K562 (cell line): Measurements from ENCODE around the gene PUM2.

ENCODE experiments used
- BCLAF1 ChIP-seq, 2 experiments: fragments of 450-650 bp in 1 of 2; IDR thresholded peaks; 2 replicates each; pipeline ENCODE4 v1.6.1; 2011 to 2017; ENCODE audit warnings: low read depth in 2 of 2, antibody characterized with exemption in 1 of 2, borderline replicate concordance in 1 of 2, low read length in 1 of 2, mild to moderate bottlenecking in 1 of 2, mixed read lengths in 1 of 2; ENCODE audit not compliant: control insufficient read depth in 1 of 2
- CBX2 ChIP-seq: fragments of 200-600 bp; sonication (generic); IDR thresholded peaks from one replicate; pipeline ENCODE4 v1.6.1; 2012; ENCODE audit warnings: mild to moderate bottlenecking, low read length, inconsistent platforms; ENCODE audit not compliant: insufficient read depth, poor library complexity, severe bottlenecking
- EP300 ChIP-seq: IDR thresholded peaks from 2 replicates; pipeline ENCODE4 v1.6.1; 2012; ENCODE audit warnings: low read length, improper control_type of control experiment
- HCFC1 ChIP-seq: IDR thresholded peaks from 2 replicates; pipeline ENCODE4 v1.6.1; 2012; ENCODE audit warnings: low read depth, low read length, improper control_type of control experiment
- HDGF ChIP-seq: fragments of 450-650 bp; IDR thresholded peaks from 2 replicates; pipeline ENCODE4 v1.6.1; 2016
- KHSRP ChIP-seq: fragments of 450-650 bp; IDR thresholded peaks from 2 replicates; pipeline ENCODE4 v1.6.1; 2017
- PCBP1 ChIP-seq: fragments of 200-400 bp; formaldehyde crosslinking; IDR thresholded peaks from 2 replicates; pipeline ENCODE4 v1.6.1; 2018; ENCODE audit warnings: mild to moderate bottlenecking, low read depth, low read length; ENCODE audit not compliant: poor library complexity, severe bottlenecking
- POLR2AphosphoS5 ChIP-seq: IDR thresholded peaks from 2 replicates; pipeline ENCODE4 v1.6.1; 2011; ENCODE audit warnings: mild to moderate bottlenecking, low read depth, low read length, moderate library complexity; ENCODE audit not compliant: control insufficient read depth, insufficient read depth
- RCOR1 ChIP-seq, 2 experiments: IDR thresholded peaks; 2 replicates each; pipeline ENCODE4 v1.6.1; 2012; ENCODE audit warnings: low read depth in 2 of 2, low read length in 2 of 2, borderline replicate concordance in 1 of 2, improper control_type of control experiment in 1 of 2
- ZNF277 ChIP-seq: fragments of 250-450 bp; sonication (Bioruptor Pico); IDR thresholded peaks from 2 replicates; pipeline ENCODE4 v1.8.0; 2022; ENCODE audit warnings: inconsistent platforms, mild to moderate bottlenecking, moderate library complexity, borderline replicate concordance
- ZNF589 ChIP-seq: fragments of 200-800 bp; sonication (Bioruptor generic); IDR thresholded peaks from 2 replicates; pipeline ENCODE4 v1.6.1; 2016; ENCODE audit warnings: low read depth, missing genetic modification characterization, missing compliant biosample characterization
- TF ChIP-seq, protein P1 (sequence below), 3 experiments: IDR thresholded peaks in 2 of 3; conservative IDR thresholded peaks in 1 of 3; 2 replicates each; pipeline ENCODE4 v1.5.1; 2011 to 2012; ENCODE audit warnings: low read length in 3 of 3, mild to moderate bottlenecking in 3 of 3, control low read depth in 2 of 3, improper control_type of control experiment in 1 of 3, inconsistent platforms in 1 of 3, low read depth in 1 of 3, mixed read lengths in 1 of 3, moderate library complexity in 1 of 3; ENCODE audit not compliant: insufficient read depth in 2 of 3
- TF ChIP-seq, protein P2 (sequence below), 2 experiments: IDR thresholded peaks in 1 of 2; conservative IDR thresholded peaks in 1 of 2; 2 replicates each; pipeline ENCODE4 v1.6.1; 2016; ENCODE audit warnings: low read depth in 2 of 2, mild to moderate bottlenecking in 1 of 2, missing compliant biosample characterization in 1 of 2, missing genetic modification characterization in 1 of 2, moderate library complexity in 1 of 2

DNA sequence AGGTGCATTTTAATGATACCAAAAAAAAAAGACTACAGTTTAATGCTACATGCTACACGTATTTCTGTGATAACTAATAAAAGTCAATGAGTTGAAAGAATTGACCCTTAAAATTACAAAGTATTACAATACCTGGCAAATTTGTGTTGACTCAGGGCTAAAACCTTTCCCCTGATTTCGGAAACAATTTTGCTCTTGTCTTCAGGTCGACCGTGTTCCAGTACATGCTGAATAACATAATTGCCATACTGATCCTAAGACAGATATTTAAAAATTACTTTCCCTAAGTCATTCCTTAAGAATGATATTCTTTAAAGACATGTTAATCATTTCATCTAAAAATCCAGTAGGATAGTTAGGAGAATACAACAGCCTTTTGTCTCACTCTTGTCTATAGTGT lies 95.9 kb downstream of the PUM2 start:
- TF ChIP-seq HDGF (no peak), KHSRP (no peak), HCFC1 (no peak), RCOR1 (IDR thresholded peaks at IDR 0.05; ENCODE audit: borderline replicate concordance in 1 of 2, low read depth in 2 of 2, low read length in 2 of 2) (no peak), EP300 (no peak), CBX2 (no peak), PCBP1 (no peak), BCLAF1 (IDR thresholded peaks at IDR 0.05; ENCODE audit: borderline replicate concordance in 1 of 2, control insufficient read depth in 1 of 2, low read depth in 2 of 2, low read length in 1 of 2) (no peak), ZNF589 (CRISPR knock-in tag) (no peak), POLR2AphosphoS5 (no peak), ZNF277 (CRISPR knock-in tag) (no peak)
- TF ChIP-seq, protein P1, sequence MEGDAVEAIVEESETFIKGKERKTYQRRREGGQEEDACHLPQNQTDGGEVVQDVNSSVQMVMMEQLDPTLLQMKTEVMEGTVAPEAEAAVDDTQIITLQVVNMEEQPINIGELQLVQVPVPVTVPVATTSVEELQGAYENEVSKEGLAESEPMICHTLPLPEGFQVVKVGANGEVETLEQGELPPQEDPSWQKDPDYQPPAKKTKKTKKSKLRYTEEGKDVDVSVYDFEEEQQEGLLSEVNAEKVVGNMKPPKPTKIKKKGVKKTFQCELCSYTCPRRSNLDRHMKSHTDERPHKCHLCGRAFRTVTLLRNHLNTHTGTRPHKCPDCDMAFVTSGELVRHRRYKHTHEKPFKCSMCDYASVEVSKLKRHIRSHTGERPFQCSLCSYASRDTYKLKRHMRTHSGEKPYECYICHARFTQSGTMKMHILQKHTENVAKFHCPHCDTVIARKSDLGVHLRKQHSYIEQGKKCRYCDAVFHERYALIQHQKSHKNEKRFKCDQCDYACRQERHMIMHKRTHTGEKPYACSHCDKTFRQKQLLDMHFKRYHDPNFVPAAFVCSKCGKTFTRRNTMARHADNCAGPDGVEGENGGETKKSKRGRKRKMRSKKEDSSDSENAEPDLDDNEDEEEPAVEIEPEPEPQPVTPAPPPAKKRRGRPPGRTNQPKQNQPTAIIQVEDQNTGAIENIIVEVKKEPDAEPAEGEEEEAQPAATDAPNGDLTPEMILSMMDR (IDR thresholded peaks at IDR 0.05 in 2 of 3, conservative IDR thresholded peaks at IDR 0.05 in 1 of 3; ENCODE audit: insufficient read depth in 2 of 3, low read depth in 1 of 3, low read length in 3 of 3), result no peak
- TF ChIP-seq, protein P2, sequence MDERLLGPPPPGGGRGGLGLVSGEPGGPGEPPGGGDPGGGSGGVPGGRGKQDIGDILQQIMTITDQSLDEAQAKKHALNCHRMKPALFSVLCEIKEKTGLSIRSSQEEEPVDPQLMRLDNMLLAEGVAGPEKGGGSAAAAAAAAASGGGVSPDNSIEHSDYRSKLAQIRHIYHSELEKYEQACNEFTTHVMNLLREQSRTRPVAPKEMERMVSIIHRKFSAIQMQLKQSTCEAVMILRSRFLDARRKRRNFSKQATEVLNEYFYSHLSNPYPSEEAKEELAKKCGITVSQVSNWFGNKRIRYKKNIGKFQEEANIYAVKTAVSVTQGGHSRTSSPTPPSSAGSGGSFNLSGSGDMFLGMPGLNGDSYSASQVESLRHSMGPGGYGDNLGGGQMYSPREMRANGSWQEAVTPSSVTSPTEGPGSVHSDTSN (CRISPR knock-in tag; IDR thresholded peaks at IDR 0.05; ENCODE audit: low read depth), result no peak
- TF ChIP-seq, protein P2 (tag; conservative IDR thresholded peaks at IDR 0.05; ENCODE audit: low read depth), result no peak
